SU-DHL-6 (cell line): ENCODE measurements around the gene TMED8.

Source experiments
- CTCF ChIP-seq: fragments of 200-600 bp; sonication (generic); IDR thresholded peaks from one replicate; pipeline ENCODE4 v1.5.1; 2017; ENCODE audit warnings: antibody characterized with exemption, mild to moderate bottlenecking, low read length, moderate library complexity; ENCODE audit not compliant: insufficient read depth, poor library complexity, severe bottlenecking
- EZH2phosphoT487 ChIP-seq: fragments of 200-600 bp; sonication (generic), shearing (Covaris generic); conservative IDR thresholded peaks from 2 replicates; pipeline ENCODE4 v1.6.1; 2018; ENCODE audit warnings: mild to moderate bottlenecking, antibody characterized with exemption, low read length, moderate library complexity, mixed read lengths

GRCh38 chr14:77340389-77340788 lies 36.5 kb downstream of the TMED8 start:
- TF ChIP-seq CTCF (no peak), EZH2phosphoT487 (no peak)
